Measurements from ENCODE around the gene PI3. TPM values are rescaled to one million over a fixed set of nuclear protein-coding genes. Genes with fewer than 3 reads are reported as not detected.

Gene PI3
- total and polyA plus RNA-seq, 9 of the 15 experiments (the other 6 are each of a cell fraction or from before 2014, with no cell fraction given) = not detected

GRCh38 chr20:45149062-45149461 lies 25.6 kb upstream of the PI3 start:
- H3K36me3 ChIP-seq (ENCODE audit: control insufficient read depth, insufficient read depth, low read length) = no peaks in the 10 kb centered on the region
- H3K9ac ChIP-seq (ENCODE audit: insufficient read depth in 1 of 2, low read depth in 2 of 2, low read length in 2 of 2) = no peak overlapping the region
- BruUV-seq (replicated peaks) = no TSS peak
- in situ Hi-C loops (cut with MboI) (no loop called here), intact Hi-C loops (cut with micrococcal nuclease) (no loop called here)
- DNase-seq (ENCODE audit: extremely low read depth in 1 of 4, low spot score in 3 of 4) = no peak
- ChIA-PET CTCF (ENCODE audit: low intra/inter-chr PET ratio) (no interaction called here), POLR2A (no interaction called here)
- no peaks in the 10 kb centered on the region for H3K9me1 ChIP-seq (ENCODE audit: control insufficient read depth, insufficient read depth, low read length)
- no peak overlapping the region for H3K4me3 ChIP-seq
- WGBS (ENCODE audit: insufficient coverage, low coverage, missing lambda C conversion rate) = 0% methylated on average over 3 of the region's 3 CpGs
- H3K4me2 ChIP-seq (ENCODE audit: insufficient read depth, low read length) = no peak overlapping the region
- TF ChIP-seq ZNF583 (CRISPR knock-in tag; IDR thresholded peaks at IDR 0.05) (no peak), PREB (CRISPR knock-in tag; IDR thresholded peaks at IDR 0.05) (no peak), ZNF408 (CRISPR knock-in tag; IDR thresholded peaks at IDR 0.05; ENCODE audit: low read depth) (no peak), ZBTB49 (CRISPR knock-in tag; IDR thresholded peaks at IDR 0.05; ENCODE audit: borderline replicate concordance) (no peak), ZNF239 (CRISPR knock-in tag; IDR thresholded peaks at IDR 0.05) (no peak), VEZF1 (CRISPR knock-in tag; IDR thresholded peaks at IDR 0.05) (no peak)
- H3K4me1 ChIP-seq (replicated peaks in 1 of 2; ENCODE audit: control insufficient read depth in 2 of 2, insufficient read depth in 2 of 2, low read length in 2 of 2) = no peaks in the 10 kb centered on the region
- H3K79me2 ChIP-seq (ENCODE audit: control insufficient read depth, insufficient read depth, low read length) = no peaks in the 10 kb centered on the region
- H3K27ac ChIP-seq (ENCODE audit: extremely low read depth, low read depth, low read length) = no peak overlapping the region
- H3K27me3 ChIP-seq (ENCODE audit: control insufficient read depth in 2 of 2, insufficient read depth in 2 of 2, low read length in 2 of 2) = no peaks in the 10 kb centered on the region; a peak in 3 of 5 replicates
- H3K9me3 ChIP-seq (replicated peaks; ENCODE audit: control insufficient read depth, insufficient read depth, low read depth, low read length) = no peaks in the 10 kb centered on the region
- H2AFZ ChIP-seq (ENCODE audit: low read depth, low read length) = no peak overlapping the region
- FAIRE-seq = no peak
- 0 out of 2 replicates have a peak, but pooled peaks cover 6% of the 10 kb centered on the region for H4K20me1 ChIP-seq (replicated peaks; ENCODE audit: control insufficient read depth, insufficient read depth, low read length)
- no peak for ATAC-seq

Data from K562 (cell line).